ELR (cell line): ENCODE measurements around the gene ZBTB7B.

ENCODE experiments used
- DNase-seq: peaks from one replicate; pipeline ENCODE4 v3.0.0-alpha.2; 2015; ENCODE audit warnings: low read depth

The ZBTB7B gene

DNA sequence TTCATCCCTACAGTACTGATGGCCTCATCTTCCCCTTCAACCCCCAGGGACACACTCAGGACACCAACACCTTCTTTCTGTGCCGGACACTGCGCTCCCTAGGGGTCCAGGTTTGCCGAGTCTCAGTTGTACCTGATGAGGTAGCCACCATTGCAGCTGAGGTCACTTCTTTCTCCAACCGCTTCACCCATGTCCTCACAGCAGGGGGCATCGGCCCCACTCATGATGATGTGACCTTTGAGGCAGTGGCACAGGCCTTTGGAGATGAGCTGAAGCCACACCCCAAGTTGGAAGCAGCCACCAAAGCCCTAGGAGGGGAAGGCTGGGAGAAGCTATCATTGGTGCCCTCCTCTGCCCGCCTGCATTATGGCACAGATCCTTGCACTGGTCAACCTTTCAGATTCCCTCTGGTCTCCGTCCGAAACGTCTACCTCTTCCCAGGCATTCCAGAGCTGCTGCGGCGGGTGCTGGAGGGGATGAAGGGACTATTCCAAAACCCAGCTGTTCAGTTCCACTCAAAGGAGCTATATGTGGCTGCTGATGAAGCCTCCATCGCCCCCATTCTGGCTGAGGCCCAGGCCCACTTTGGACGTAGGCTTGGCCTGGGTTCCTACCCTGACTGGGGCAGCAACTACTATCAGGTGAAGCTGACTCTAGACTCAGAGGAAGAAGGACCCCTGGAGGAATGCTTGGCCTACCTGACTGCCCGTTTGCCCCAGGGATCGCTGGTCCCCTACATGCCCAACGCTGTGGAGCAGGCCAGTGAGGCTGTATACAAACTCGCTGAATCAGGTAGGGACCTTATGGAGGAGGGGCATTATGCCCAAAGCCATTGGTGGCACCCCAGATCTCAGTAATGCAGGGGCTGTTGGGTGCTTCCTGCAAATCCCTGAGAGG, 14.3 kb upstream of the ZBTB7B start:
- DNase-seq = no peak

DNA sequence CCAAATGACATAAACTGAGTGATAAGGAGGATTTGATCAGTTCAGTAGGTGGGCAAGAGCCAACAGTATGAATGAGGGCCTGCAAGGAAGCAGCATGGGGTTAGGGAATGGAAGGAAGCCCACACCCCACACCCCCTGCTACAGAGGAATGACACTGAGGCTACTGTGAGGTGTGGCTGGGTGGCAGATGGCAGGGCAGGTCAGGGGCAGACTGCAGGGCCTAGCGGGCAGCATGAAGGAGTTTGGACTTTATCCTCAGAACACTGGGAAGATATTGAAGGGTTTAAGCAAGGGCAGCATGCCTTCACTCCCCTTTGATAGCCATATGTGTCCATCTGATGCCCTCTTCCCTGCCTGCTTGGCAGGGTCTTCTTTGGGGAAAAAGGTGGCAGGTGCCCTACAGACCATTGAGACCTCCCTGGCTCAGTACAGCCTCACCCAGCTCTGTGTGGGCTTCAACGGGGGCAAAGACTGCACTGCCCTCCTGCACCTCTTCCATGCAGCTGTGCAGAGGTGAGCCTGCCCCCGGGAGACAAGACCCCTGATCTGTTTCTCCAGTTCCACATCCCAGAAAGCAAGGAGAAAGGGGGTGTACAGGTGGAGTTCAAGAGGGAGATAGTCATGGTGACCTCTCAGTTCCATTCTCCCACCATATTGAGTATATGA, 13.3 kb upstream of the ZBTB7B start:
- no peak for DNase-seq

DNA sequence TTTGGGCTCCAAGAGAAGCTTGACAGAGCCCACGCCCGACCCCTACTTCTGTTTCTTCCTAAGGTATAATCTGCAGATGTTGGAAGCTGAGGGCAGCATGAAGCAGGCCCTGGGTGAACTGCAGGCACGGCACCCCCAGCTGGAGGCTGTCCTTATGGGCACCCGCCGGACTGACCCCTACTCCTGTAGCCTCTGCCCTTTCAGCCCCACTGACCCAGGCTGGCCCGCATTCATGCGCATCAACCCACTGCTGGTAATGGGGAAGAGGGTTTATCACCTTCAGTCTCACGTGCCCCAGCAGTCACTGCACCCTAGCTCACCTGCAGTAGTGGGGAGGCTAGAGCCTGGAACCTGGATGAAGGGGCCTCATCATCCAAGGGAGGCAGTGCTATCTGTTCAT, 12.3 kb upstream of the ZBTB7B start:
- no peak for DNase-seq

DNA sequence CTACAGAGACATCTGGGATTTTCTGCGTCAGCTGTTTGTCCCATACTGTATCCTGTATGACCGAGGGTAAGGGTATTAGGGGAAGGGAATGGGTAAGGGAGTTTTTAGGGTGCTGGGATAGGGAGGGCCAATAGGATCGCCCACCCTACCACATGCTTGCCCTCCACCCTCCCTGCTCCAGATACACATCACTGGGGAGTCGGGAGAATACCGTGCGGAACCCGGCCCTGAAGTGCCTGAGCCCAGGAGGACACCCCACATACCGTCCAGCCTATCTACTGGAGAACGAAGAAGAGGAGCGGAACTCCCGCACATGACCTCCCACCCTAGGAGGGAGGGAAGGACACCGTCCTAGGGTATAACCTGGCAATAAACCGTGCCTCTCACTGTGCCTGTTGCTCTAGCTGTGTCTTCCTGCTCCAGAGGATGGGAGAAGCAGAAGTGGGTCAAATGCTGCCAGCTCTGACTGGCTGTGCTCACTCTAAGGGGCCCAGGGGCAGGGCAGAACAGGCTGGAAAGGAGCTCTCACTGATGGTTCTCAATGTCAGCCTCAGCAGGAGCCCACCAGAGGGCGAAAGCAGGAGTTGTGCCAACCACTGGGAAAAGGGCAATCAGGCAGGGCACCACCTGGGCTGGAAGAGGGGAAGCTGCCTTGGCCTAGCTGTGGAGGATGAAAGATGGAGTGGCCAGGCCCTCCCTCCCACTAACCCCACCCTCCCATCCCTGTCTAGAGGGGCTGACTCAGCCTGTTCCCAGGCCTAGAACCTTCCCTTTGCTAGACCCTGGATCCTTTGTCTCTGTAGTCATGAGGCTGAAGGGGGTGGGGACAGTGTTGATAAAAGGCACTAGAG, 9.7 kb upstream of the ZBTB7B start:
- DNase-seq = peak; percentile 61

DNA sequence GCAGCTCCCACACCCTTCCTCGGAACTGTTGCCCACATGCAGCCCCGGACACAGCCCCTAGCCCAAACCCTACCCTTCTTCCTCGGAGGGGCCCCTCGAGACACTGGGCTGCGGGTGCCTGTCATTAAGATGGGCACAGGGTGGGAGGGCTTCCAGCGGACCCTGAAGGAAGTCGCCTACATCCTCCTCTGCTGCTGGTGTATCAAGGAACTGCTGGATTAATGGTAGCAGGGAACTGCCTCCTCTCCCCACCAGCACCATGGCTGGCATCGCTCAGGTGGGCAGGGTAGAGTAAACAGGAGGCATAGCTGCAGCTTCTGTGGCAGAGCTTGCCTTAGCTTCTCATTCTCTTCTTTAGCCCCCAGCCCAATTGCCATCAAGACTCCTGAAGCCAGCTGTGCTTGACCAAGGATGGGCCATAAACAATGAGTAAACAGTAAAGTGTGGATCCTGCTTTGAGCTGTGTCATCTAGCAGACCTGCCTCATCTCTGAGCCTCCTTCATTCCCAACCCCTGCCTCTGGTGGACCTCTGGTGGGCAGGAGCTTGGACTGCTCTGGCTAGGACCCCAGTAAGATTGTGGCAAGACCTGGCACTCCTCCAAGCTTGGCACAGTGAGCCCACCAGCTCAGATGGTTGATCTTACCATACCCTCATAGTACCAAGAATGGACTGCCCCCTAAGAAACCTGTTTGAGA, 8.9 kb upstream of the ZBTB7B start, which contains the start of gene LENEP:
LENEP (plus strand) TSS at position 15 of the 697 bp plus-strand sequence; CDS start at position 37, 22 bp downstream.
- no peak for DNase-seq

DNA sequence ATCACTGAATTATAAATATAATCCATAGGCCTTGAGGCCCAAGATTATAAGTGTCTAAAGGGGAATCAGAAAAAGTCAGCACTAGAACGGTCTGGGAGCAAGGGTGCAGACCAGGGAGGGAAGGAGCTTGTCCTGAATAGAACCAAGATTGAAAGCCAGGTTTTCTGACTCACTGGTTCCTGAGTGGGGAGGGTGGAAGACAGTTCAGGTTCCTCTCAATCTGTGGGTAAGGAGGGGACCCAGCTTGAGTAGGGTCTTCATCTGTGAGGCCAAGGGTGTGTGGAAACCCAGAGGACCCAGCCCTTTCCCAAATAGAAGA, 8.4 kb upstream of the ZBTB7B start:
- no peak for DNase-seq

DNA sequence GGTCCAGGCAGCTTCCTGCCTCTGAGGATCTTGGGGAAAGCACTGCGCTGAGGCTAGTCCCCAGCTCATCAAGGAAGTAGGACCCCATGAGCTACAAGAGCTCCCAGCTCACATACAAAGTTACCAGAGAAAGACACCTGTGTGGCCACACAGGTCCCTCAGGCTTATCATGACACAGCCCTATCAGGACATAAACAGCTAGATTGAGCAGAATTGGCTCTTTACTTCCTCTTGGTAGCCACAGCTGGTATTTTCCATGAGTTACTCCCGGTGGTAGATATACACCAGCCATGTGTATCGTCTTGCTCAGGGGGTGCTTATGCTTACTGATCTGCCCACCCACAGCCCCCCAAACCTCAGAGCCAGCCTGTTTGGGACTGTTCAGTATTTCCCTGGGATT, 8.0 kb upstream of the ZBTB7B start:
- DNase-seq = no peak

DNA sequence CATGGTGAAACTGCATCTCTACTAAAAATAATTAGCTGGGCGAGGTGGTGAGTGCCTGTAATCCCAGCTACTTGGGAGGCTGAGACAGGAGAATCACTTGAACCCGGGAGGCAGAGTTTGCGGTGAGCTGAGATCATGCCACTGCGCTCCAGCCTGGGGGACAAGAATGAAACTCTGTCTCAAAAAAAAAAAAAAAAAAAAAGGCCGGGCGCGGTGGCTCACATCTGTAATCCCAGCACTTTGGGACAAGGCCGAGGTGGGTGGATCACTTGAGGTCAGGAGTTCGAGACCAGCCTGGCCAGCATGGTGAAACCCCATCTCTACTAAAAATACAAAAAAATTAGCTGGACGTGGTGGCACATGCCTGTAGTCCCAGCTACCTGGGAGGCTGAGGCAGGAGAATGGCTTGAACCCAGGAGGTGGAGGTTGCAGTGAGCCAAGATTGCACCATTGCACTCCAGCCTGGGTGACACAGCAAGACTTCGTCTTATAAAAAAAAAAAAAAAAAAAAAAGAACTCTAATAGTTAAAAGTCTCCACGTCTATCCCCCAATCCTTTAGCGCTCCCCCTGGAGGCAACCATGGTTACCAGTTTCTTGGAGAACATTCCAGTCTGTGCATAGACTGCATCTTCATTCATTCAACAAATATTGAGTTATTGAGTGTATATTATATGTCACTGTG, 7.2 kb upstream of the ZBTB7B start:
- DNase-seq = peak; percentile 88

DNA sequence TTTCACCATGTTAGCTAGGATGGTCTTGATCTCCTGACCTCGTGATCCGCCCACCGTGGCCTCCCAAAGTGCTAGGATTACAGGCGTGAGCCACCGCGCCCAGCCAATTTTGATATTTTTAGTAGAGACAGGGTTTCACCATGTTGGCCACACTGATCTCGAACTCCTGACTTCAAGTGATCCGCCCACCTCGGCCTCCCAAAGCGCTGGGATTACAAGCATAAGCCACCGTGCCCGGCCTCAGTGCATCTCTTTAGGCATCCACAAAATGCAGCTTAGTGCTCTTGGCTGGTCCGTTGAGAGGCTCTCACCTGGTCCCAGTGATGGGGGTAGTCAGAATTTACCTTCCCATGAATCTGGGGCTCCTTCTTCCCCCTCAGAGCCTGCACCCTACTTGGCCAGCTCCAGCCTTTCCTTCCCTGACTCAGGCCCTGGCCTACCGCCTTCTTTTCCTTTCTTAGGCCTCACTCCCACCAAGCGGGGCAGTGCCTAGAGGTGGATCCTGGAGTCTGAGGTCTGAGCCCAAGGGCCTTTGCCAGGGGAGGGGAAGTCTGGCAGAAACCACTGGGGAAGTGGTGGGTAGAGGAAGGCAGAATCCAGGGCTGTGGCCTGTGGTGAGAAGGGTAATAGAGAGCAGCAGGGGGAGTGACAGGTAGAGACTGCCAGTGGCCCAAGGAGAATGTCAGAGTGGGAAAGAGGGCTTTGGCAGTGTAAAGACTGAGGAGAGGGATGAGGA, 5.5 kb upstream of the ZBTB7B start:
- no peak for DNase-seq

DNA sequence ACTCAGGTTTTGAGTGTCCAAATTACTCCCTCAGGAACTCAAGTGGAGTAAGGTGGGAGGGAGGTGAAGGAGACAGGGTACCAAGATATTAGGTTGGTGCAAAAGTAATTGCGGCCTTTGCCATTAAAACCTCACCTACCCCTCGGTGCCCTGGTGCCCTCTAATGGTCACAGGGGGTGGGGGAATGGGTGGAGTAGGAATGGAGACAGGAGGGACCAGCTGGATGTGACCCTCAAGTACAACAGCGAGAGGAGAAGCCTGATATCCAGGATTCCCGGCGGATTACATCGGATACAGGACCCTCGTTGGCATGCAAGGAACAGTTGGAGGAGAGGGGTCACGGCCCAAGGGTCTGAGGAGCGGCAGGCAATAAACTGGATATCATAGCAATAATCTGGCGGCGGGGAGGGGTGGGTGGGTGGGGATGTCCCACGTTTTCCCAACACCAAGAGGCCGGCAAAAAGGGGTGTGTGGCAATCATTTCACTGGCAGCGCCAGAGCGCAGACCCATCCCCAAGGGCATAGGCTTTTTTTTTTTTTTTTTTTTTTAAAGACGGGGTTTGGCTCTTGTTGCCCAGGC, 4.3 kb upstream of the ZBTB7B start:
- DNase-seq = no peak

DNA sequence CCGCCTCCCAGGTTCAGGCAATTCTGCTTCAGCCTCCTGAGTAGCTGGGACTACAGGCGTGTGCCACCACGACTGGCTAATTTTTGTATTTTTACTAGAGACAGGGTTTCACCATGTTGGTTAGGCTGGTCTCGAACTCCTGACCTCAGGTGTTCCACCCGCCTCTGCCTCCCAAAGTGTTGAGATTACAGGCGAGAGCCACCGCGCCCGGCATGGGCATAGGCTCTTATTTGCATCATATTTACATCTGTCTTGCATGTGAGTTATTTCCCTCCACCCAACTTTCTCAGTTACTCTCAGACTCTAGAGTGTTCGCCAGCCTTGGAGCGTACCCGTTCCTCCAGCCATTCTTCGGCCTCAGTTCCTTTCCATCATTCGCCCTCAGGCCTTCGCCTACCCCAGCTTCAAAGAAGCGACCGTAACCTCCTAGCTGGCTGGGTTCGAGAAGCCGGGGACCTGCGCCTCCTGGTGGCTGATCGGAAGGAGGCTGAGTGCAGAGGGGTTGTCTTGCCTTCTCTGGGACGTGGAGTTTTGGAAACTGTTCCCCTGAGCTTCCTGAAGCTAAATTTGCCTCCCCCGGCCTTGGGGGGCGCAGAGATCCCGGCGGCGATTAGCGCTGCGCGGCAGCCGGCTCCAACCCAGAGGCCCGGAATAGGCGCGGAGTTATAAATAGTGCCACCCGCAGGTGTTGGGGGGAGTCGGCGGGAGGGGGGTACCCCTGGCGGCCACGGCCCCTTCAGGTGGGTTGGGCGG, 3.6 kb upstream of the ZBTB7B start:
- DNase-seq = peak; percentile 76

DNA sequence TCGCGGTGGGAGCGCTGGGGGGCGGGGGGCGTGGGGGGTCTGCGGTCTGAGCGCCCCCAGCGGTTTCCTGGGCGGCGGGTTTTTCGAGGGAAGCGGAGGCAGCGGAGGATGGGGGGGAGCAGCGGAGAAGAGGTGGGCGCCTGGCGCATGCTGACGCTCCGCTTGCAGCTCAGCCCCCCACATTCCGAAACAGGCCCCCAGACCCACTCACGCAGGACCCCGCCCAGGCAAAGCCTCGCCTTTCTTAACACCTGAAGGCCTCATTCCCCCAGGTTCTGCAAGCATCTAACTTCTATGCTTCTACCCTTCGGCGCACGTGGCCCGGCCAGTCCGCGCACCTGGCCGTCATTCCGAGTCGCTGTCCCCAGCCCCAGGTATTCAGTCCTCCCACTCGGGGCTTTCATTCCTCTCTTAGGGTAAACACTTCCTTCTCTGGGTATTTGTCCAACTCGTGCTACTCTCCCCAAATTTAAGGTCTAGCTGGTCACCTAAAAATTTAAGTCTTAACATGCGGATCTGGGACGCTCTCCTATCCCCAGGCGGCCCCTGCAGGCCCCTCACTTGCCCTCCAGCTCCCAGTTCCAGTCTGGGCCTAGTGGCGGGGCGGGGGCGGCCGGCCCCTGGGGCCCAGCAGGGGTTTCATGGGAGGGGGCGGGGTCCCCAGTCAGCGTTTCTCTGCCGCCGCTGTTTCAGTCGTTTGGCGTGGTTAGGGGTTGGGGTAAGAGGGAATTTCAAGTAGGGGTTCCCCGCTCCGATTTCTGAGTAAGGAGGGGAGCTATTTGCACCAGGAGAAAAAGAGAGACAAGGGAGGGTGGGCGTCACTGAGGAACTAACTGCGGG, 2.8 kb upstream of the ZBTB7B start:
- DNase-seq = no peak

DNA sequence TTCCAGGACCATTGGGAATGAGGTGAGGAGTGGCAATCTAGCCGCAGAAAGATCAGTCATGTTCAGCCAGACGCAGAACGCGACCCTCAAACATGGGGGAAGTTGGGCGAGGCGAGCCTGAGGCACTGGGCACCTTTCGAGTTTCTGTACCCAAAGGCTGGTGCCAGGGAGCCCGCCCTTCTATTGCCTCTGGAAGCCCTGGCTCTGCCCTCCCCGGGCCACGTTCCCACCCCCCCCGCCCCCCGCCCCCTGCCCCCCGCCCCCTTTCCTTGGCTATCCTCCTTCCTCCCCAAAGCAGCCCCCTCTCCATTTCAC, 2.2 kb upstream of the ZBTB7B start:
- peak; percentile 24 for DNase-seq

DNA sequence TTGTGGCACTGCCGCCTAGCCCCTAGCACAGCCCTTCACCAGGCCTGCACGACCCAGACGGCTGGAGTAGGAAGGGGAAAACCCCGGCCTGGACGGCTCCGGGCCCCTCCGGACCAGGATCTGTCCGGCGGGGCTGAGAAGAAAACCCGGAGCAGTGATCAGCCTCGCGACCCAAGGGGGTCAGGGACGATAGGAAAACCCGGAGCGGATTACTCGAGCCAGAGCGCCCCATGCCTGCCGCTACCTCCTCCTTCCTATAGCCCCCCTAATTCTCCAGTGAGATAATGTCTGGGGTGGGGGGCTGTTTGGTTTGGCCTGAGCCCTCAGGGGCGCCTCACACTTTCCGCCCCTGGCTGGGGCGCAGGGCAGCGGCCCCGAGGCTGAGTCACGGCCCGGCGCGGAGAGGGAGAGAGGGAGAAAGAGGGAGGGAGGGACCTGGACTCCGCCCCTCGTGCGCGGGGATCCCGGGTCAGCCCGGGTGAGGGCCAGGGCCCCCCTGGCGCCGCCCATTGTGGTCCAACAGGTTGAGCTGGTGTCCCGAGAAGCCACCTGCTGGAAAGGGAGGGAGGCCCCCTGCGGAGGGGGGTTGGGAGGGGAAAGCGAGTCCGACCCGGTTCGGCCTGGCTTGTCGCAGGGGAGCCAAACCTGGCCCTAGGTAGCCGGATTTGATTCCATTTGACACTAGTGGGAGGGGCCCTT, 1.7 kb upstream of the ZBTB7B start:
- DNase-seq = peak; percentile 86

DNA sequence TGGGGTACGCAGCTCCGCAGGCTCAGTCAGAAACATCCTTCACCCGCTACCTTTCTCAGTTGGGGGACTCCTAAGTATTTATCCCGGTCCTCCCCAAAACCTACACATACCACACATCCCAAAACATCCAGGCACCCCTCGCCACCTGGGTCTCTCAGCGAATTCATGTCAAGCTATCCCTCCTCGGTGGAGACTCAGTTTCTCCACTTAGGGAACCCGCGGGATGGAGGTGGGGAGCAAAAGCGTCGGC, 1.3 kb upstream of the ZBTB7B start:
- DNase-seq = no peak

DNA sequence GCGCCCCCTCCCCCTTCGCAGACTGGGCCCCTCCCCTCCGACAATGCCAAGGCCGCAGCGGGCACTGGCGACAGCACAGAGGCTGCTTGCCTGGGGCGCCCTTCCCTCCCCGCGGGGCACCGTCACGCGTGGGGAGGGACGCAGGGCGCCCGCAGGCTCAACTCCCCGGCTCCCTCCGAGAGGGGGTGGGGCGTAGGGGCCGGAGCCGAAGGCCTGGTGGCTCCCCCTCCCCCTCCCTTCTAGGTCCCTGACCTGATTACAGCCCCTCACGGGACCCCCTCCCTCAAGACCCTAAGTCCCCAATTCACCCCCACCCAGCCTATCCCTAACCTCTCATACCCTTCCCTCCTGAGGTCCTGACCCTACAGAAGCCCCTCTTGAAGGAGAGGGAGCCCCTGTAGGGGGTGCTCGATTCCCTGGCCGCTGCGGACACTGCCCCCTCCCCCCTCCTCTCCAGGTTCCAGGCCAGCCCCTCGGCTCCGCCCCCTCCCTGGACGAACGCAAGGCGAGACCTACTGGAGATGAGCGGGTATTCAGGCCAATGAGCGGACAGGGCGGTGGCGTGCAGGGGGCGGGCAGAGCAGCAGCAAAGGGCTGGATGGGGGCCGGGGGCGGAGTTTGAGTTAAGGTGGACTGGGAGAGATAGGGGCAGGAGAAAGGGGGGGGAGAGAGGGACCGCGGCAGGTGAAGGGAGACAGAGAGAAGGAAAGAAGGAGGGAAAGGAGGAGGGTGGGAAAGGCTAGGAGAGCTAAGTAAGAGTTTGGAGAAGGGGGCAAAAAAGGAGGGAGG, 733 bp upstream of the ZBTB7B start:
- peak; percentile 99 for DNase-seq

DNA sequence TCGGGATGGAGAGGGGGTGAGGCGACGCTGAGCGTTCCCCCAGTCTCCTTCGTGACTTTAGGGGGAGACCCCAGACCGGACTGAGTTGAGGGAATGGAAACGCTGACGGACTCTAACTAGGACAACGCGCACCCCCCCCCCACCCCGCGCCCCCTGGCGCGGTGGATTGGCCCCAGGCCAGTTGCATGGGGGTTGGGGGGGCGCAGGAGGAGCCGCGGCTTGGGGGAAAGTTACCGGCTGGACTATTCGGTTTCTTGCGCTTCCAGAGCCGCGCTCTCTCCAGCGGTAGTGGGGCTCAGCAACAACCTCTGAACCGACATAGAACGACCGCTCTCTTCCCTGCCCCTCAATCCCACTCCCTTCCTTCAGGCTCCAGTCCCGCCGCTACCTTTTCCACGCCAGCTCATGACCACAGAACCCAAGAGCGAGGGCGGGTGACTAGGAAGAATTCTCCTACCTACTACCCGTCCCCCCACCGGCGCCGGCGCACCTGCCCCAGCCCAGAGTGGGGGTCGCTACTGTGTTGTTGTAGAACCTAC, 694 bp downstream of the ZBTB7B start:
- DNase-seq = peak; percentile 48
